GM04504 (cell line): ENCODE measurements around the gene CHTF8.
"Not testable (repeated sequence)": the region's sequence is repeated elsewhere in the genome, so short reads cannot be mapped to it uniquely, and the experiment has no call there.

Experiments used
- DNase-seq: peaks from one replicate; pipeline ENCODE4 v3.0.0-alpha.2; 2012; ENCODE audit warnings: low read depth

Gene CHTF8

GRCh38 chr16:69138608-69139007, 6.2 kb upstream of the CHTF8 start:
- DNase-seq, result no peak

GRCh38 chr16:69133373-69133954, 1.1 kb upstream of the CHTF8 start:
- no peak for DNase-seq

DNA sequence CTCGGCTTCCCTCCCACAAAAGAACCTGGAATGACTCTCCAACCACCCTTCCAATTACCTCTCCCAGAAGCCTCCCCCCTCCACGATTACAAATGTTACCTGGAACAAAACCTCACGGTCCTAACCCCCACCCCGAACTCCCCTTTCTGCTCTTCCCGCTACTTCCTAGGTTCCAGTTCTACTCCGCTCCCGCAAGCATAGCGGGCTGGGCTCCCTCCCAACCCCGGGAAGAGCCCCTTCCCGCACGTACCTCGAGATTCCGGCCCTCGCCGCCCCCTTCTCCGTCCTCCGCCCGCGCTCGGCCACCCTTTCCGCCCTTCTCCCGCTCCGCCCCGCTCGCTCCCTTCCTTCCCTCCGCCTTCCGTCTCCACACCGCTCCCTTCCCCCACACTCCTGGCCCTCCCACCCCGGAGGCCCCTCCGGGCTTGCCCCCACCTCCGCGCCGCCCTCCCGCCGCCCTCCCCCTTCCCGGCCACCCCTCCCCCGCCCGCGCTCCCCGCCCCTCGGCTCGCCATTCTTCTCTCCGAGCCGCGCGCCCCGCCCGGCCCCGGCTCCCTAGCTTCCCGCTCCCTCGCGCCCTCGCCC, 457 bp downstream of the CHTF8 start:
- peak; percentile 42 for DNase-seq

GRCh38 chr16:69131167-69131838, 1.1 kb downstream of the CHTF8 start:
- no peak for DNase-seq

GRCh38 chr16:69130461-69130860, 1.9 kb downstream of the CHTF8 start:
- DNase-seq, result no peak

GRCh38 chr16:69127966-69128510, 4.3 kb downstream of the CHTF8 start:
- no peak for DNase-seq

DNA sequence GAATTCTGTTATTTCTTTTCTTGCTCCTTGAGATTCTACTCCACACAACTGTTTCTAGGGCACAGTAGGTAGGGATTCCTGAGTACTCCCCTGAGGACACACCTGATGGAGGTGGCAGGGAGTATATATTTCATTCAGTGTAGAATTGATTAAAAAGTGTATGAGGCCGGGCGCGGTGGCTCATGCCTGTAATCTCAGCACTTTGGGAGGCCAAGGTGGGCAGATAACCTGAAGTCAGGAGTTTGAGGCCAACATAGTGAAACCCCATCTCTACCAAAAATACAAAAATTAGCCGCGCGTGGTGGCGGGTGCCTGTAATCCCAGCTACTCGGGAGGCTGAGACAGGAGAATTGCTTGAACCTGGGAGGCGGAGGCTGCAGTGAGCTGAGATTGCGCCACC, 5.6 kb downstream of the CHTF8 start:
- not testable (repeated sequence) for DNase-seq

DNA sequence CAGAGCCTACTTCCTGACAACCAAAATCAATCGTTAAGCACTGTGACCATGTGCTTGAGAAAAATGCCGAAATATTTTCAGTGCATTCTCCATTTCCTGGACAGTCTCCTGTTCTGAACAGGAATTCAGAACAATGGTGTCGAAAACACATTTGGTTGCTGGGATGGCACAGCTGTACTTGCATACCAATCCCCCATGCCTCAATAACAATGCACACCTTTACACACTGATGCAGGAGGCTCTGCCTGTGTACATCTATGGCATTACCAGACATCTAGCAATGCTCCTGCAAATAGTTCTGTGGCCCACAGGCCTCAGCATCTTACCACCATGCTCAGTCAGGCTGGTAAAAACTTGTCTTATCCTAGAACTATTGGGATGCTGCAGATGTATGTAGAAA, 6.2 kb downstream of the CHTF8 start:
- no peak for DNase-seq

DNA sequence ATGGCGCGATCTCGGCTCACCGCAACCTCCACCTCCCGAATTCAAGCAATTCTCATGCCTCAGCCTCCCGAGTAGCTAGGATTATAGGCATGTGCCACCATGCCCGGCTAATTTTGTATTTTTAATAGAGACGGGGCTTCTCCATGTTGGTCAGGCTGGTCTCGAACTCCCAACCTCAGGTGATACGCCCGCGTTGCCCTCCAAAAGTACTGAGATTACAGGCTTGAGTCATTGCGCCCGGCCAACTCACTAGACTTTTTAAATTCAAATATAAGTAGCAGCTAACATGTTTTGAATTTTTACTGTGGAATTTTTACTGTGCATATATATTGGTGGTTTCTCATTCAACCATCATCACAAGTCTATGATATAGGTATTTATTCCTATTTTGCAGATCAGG, 7.4 kb downstream of the CHTF8 start:
- not testable (repeated sequence) for DNase-seq

GRCh38 chr16:69124406-69124805, 8.0 kb downstream of the CHTF8 start:
- not testable (repeated sequence) for DNase-seq

- DNase-seq, result no peak
Measured at GRCh38 chr16:69123910-69124309, 8.5 kb downstream of the CHTF8 start.

DNA sequence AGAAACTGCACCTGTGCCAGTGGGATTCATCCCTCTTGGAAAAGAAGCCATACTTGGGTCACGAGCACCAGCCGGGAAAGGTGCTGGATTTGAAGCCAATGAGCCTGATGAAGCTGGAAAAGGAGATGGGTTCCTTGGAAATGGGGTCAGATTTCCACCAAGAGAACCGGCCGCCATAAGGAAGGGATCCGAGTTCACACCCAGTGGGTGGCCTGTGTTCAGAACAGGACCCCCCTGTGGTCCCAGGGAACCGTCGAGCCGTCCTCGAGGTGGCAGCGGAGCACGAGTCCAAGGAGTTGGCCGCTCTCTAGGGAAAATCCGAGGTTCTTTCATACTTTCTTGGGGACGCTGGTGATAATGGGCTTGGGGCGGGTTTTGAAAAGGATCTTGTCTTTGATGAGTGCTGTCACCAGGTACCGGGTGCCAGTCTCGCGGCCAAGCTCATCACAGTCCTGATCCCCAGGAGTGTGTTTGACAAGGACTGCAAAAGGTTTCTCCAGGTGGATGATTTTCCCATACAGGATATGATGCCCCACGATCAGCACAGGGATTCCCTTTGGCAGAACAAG, 12.2 kb downstream of the CHTF8 start:
- DNase-seq, result no peak

DNA sequence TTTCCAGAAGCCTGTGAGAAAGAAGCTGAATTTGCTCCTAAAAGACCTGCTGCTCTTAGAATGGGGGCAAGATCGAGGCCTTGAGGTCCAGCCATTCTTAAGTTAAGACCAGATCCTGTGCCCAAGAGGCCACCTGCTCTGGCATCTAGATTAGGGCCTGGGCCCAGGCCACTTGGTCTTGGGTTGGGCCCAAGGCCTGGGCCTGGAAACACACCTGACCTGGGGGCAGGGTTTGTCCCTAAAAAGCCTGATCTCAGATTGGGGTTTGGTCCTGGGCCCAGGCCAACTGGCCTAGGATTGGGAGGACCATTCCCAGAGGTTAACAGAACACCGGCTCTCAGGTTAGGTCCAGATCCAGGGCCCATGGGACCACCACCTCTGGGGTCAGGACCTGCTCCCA, 12.9 kb downstream of the CHTF8 start:
- DNase-seq, result no peak

- DNase-seq, result no peak
Measured at GRCh38 chr16:69118994-69119393, 13.4 kb downstream of the CHTF8 start.

- no peak for DNase-seq
Measured at GRCh38 chr16:69118468-69118867, 13.9 kb downstream of the CHTF8 start.

GRCh38 chr16:69116906-69117305, 15.5 kb downstream of the CHTF8 start:
- DNase-seq, result no peak

DNA sequence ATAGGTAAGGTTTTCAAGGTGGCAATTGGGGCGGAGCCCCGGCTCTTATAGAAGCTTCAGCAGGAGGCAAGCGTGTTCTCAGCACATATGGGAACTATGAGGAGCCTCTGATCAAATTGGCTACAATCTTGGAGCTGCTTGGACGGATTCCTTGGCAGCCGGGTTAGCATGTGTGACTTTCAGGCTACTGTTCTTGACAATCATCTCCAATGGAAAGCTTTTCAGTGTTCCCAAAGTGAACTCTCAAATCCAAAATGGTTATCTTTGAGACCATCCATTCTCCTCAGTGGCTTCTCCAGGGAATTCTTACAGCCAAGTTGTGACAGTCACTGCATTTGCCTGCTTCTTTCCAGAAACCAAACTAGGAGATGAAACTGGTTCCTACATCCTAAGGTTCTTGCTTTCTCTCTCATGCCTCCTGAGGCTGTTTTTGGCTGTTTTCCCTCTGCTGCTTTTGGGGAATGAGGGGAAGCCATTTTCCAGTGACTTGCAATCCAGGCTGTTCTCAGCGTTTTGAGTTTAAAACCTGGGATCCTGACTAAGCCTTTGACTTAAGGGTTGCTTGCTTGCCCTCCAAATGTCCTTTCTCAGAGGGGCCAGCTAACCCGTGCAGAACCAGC, 16.0 kb downstream of the CHTF8 start:
- DNase-seq, result no peak

- no peak for DNase-seq
Measured at GRCh38 chr16:69115837-69116236, 16.6 kb downstream of the CHTF8 start.

GRCh38 chr16:69115361-69115760, 17.0 kb downstream of the CHTF8 start:
- DNase-seq, result no peak

- DNase-seq, result no peak
Measured at GRCh38 chr16:69114976-69115355, 17.4 kb downstream of the CHTF8 start.

DNA sequence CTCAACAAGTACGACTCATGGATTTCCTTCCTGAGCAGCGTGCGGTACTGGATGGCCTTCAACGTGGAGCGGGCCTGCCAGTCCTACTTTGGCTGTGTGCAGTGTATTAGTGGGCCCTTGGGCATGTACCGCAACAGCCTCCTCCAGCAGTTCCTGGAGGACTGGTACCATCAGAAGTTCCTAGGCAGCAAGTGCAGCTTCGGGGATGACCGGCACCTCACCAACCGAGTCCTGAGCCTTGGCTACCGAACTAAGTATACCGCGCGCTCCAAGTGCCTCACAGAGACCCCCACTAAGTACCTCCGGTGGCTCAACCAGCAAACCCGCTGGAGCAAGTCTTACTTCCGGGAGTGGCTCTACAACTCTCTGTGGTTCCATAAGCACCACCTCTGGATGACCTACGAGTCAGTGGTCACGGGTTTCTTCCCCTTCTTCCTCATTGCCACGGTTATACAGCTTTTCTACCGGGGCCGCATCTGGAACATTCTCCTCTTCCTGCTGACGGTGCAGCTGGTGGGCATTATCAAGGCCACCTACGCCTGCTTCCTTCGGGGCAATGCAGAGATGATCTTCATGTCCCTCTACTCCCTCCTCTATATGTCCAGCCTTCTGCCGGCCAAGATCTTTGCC, 17.9 kb downstream of the CHTF8 start:
- DNase-seq, result no peak

DNA sequence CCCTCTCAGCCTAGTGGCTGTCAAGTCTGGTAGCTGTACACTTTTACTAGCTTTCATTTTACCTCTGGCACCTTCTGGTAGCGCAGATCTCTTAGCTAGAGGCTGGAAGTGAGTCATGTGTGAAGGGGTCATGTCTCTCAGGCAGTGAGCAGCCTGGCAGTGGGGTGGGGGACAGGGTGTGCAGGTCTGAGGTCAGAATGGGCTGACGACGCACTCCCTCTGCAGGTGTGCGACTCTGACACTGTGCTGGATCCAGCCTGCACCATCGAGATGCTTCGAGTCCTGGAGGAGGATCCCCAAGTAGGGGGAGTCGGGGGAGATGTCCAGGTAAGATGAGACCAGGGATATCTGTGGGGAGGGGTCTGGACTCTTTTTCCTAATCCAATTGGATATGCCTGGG, 19.2 kb downstream of the CHTF8 start:
- DNase-seq, result no peak
